HG03175 (cell line): ENCODE data around the gene PCK2.
"Not testable (repeated sequence)": the region's sequence is repeated elsewhere in the genome, so short reads cannot be mapped to it uniquely, and the experiment has no call there.

Experiments
- ATAC-seq: cut with Tn5 transposase; IDR thresholded peaks from one replicate; pipeline ENCODE4 v1.9.1; 2021; ENCODE audit warnings: mild to moderate bottlenecking, moderate library complexity; ENCODE audit not compliant: unreplicated experiment

PCK2 gene

GRCh38 chr14:24093207-24093900 lies 757 bp upstream of the PCK2 start:
- ATAC-seq, result no peak

GRCh38 chr14:24094841-24095270 lies 745 bp downstream of the PCK2 start:
- no peak for ATAC-seq

GRCh38 chr14:24095271-24096068 lies 1.4 kb downstream of the PCK2 start:
- ATAC-seq, result peak; percentile 65

GRCh38 chr14:24096545-24097181 lies 2.6 kb downstream of the PCK2 start:
- ATAC-seq, result no peak

- no peak for ATAC-seq
These were observed 4.3 kb downstream of the PCK2 start for GRCh38 chr14:24098229-24098926.

- no peak for ATAC-seq
These were observed 5.1 kb downstream of the PCK2 start for GRCh38 chr14:24098927-24099813.

GRCh38 chr14:24100197-24100981 lies 6.3 kb downstream of the PCK2 start:
- no peak for ATAC-seq

- ATAC-seq, result no peak
These were observed 6.9 kb downstream of the PCK2 start for GRCh38 chr14:24100982-24101494.

- ATAC-seq, result no peak
These were observed 8.4 kb downstream of the PCK2 start for GRCh38 chr14:24102357-24103048.

- ATAC-seq, result no peak
These were observed 9.3 kb downstream of the PCK2 start for GRCh38 chr14:24103451-24103850.

- ATAC-seq, result not testable (repeated sequence)
These were observed 11.6 kb downstream of the PCK2 start for GRCh38 chr14:24105609-24106239.

- no peak for ATAC-seq
These were observed 12.7 kb downstream of the PCK2 start for GRCh38 chr14:24106672-24107271.

GRCh38 chr14:24108336-24108874 lies 14.3 kb downstream of the PCK2 start:
- ATAC-seq, result peak; percentile 47

GRCh38 chr14:24110060-24110459 lies 15.9 kb downstream of the PCK2 start:
- no peak for ATAC-seq

GRCh38 chr14:24110523-24110922 lies 16.4 kb downstream of the PCK2 start:
- no peak for ATAC-seq

- ATAC-seq, result no peak
These were observed 19.3 kb downstream of the PCK2 start for GRCh38 chr14:24113379-24113800.

- ATAC-seq, result peak; percentile 26
These were observed 19.9 kb downstream of the PCK2 start for GRCh38 chr14:24113801-24114531.
